Liver (tissue), 9 donors: ENCODE data around the gene DPP7. TPM values are rescaled to one million over a fixed set of nuclear protein-coding genes. Genes with fewer than 3 reads are reported as not detected.

Source experiments
- DNase-seq: peaks from one replicate; pipeline ENCODE4 v3.0.0-alpha.2; 2017; ENCODE audit warnings: low spot score
- H3K27ac ChIP-seq, 2 donors: one replicate each; pipeline ENCODE4 v1.7.0; 2013; ENCODE audit warnings: inconsistent platforms in 2 of 2, low read length in 2 of 2, control low read depth in 1 of 2, low read depth in 1 of 2, mild to moderate bottlenecking in 1 of 2
- H3K27me3 ChIP-seq, 4 donors: one replicate each; pipeline versions ENCODE4 v1.6.1 to v1.7.0; 2013; ENCODE audit warnings: low read length in 3 of 4, inconsistent platforms in 1 of 4, mild to moderate bottlenecking in 1 of 4, moderate library complexity in 1 of 4; ENCODE audit not compliant: control insufficient read depth in 4 of 4, insufficient read depth in 4 of 4
- H3K36me3 ChIP-seq, 4 donors: one replicate each; pipeline versions ENCODE4 v1.6.1 to v1.7.0; 2013; ENCODE audit warnings: low read length in 3 of 4, mild to moderate bottlenecking in 3 of 4, low read depth in 1 of 4, moderate library complexity in 1 of 4; ENCODE audit not compliant: control insufficient read depth in 4 of 4, insufficient read depth in 3 of 4
- H3K4me1 ChIP-seq, 4 donors: one replicate each; pipeline versions ENCODE4 v1.6.1 to v1.7.0; 2013; ENCODE audit warnings: low read length in 3 of 4, mild to moderate bottlenecking in 3 of 4, moderate library complexity in 1 of 4; ENCODE audit not compliant: control insufficient read depth in 4 of 4, insufficient read depth in 4 of 4
- H3K4me3 ChIP-seq, 3 donors: one replicate each; pipeline versions ENCODE4 v1.6.1 to v1.7.0; 2013; ENCODE audit warnings: low read length in 3 of 3, control low read depth in 1 of 3, low read depth in 1 of 3, mild to moderate bottlenecking in 1 of 3
- H3K9ac ChIP-seq, 2 donors: one replicate each; pipeline ENCODE4 v1.7.0; 2013; ENCODE audit warnings: low read length in 2 of 2, mild to moderate bottlenecking in 2 of 2, moderate library complexity in 2 of 2, control low read depth in 1 of 2, low read depth in 1 of 2
- H3K9me3 ChIP-seq, 4 donors: one replicate each; pipeline versions ENCODE4 v1.6.1 to v1.7.0; 2013; ENCODE audit warnings: low read length in 3 of 4; ENCODE audit not compliant: control insufficient read depth in 4 of 4
- ATF3 ChIP-seq: IDR thresholded peaks from 2 replicates; pipeline ENCODE4 v1.6.1; 2016; ENCODE audit warnings: antibody characterized with exemption
- CTCF ChIP-seq: fragments of 150-350 bp; IDR thresholded peaks from 2 replicates; pipeline ENCODE4 v1.5.1; 2017; ENCODE audit warnings: improper control_type of control experiment, low read depth, low read length; ENCODE audit not compliant: missing input control
- EGR1 ChIP-seq, 2 donors: IDR thresholded peaks; 2 replicates each; pipeline ENCODE4 v1.6.1; 2016 to 2018; ENCODE audit warnings: antibody characterized with exemption in 2 of 2, low read depth in 2 of 2
- FOXA1 ChIP-seq: IDR thresholded peaks from 2 replicates; pipeline ENCODE4 v1.6.1; 2016; ENCODE audit warnings: antibody characterized with exemption
- FOXA2 ChIP-seq: IDR thresholded peaks from 2 replicates; pipeline ENCODE4 v1.6.1; 2016; ENCODE audit warnings: antibody characterized with exemption
- GABPA ChIP-seq, 2 donors: IDR thresholded peaks in 1 of 2; conservative IDR thresholded peaks in 1 of 2; 2 replicates each; pipeline ENCODE4 v1.6.1; 2016; ENCODE audit warnings: antibody characterized with exemption in 2 of 2, mild to moderate bottlenecking in 1 of 2, moderate library complexity in 1 of 2
- HNF4A ChIP-seq, 2 donors: conservative IDR thresholded peaks; 2 replicates each; pipeline ENCODE4 v1.6.1; 2016; ENCODE audit warnings: antibody characterized with exemption in 2 of 2, mild to moderate bottlenecking in 2 of 2
- JUND ChIP-seq, 2 donors: IDR thresholded peaks; 2 replicates each; pipeline ENCODE4 v1.6.1; 2016; ENCODE audit warnings: antibody characterized with exemption in 2 of 2
- MAX ChIP-seq: IDR thresholded peaks from 2 replicates; pipeline ENCODE4 v1.6.1; 2016; ENCODE audit warnings: antibody characterized with exemption
- NR2F2 ChIP-seq: IDR thresholded peaks from 2 replicates; pipeline ENCODE4 v1.6.1; 2016; ENCODE audit warnings: antibody characterized with exemption
- RAD21 ChIP-seq, 2 donors: IDR thresholded peaks; 2 replicates each; pipeline ENCODE4 v1.6.1; 2016; ENCODE audit warnings: antibody characterized with exemption in 2 of 2, mild to moderate bottlenecking in 2 of 2
- REST ChIP-seq: IDR thresholded peaks from 2 replicates; pipeline ENCODE4 v1.6.1; 2016; ENCODE audit warnings: antibody characterized with exemption, mild to moderate bottlenecking
- RXRA ChIP-seq, 2 donors: IDR thresholded peaks; 2 replicates each; pipeline ENCODE4 v1.6.1; 2017 to 2018; ENCODE audit warnings: antibody characterized with exemption in 2 of 2, mild to moderate bottlenecking in 1 of 2
- SP1 ChIP-seq: IDR thresholded peaks from 2 replicates; pipeline ENCODE4 v1.6.1; 2018; ENCODE audit warnings: antibody characterized with exemption, mild to moderate bottlenecking
- TAF1 ChIP-seq: conservative IDR thresholded peaks from 2 replicates; pipeline ENCODE4 v1.6.1; 2016; ENCODE audit warnings: antibody characterized with exemption, mild to moderate bottlenecking
- YY1 ChIP-seq: IDR thresholded peaks from 2 replicates; pipeline ENCODE4 v1.6.1; 2016; ENCODE audit warnings: antibody characterized with exemption, mild to moderate bottlenecking
- WGBS: extraction: QIAGEN DNeasy Blood & Tissue Kit; methylation state at CpG from one replicate; pipeline ENCODE4 v1.1.7; 2013; 5-methylcytosine and 5-hydroxymethylcytosine counted together
- polyA plus RNA-seq, 2 donors: library from polyadenylated mRNA; stranded (reverse) in 1 of 2; unstranded in 1 of 2; fragments of 200-250 nt in 1 of 2; fragments of >200 nt in 1 of 2; fragmentation: Nextera tagmentation in 1 of 2; extraction: Ambion mirVana in 1 of 2; gene quantifications; one replicate each; pipeline versions ENCODE4 v1.2.1 to v1.2.3, GENCODE V29; 2013 to 2015
- total RNA-seq, 2 donors: library from RNA; depleted of rRNA; stranded (reverse); fragments of >200 nt; gene quantifications; one replicate each; pipeline ENCODE4 v1.2.3, GENCODE V29; 2014
- donor health status: healthy.
- donor health status: healthy.
- donor health status: healthy.
- donor health status: healthy.
- donor health status: healthy.

The DPP7 gene
- total and polyA plus RNA-seq, 4 donors: 25.0 to 71.1 (median 50.7) TPM

- Histone ChIP-seq H3K4me3 (no peak overlapping the region), H3K36me3 (peaks cover 3 to 16% (median 6%) of the 10 kb centered on the region in 4 donors), H3K4me1 (peaks cover 4 to 7% (median 5%) of the 10 kb centered on the region in 4 donors), H3K9ac (no peak overlapping the region), H3K27ac (no peak overlapping the region), H3K27me3 (no peaks in the 10 kb centered on the region), H3K9me3 (no peaks in the 10 kb centered on the region)
- no peak for DNase-seq
- WGBS: 93% methylated on average over 35 of the region's 35 CpGs
- TF ChIP-seq SP1 (no peak), TAF1 (no peak), ATF3 (no peak), FOXA1 (no peak), RXRA (IDR thresholded peaks at IDR 0.05) (no peak), MAX (no peak), FOXA2 (no peak), REST (no peak), YY1 (no peak), HNF4A (conservative IDR thresholded peaks at IDR 0.05) (no peak), JUND (IDR thresholded peaks at IDR 0.05) (no peak), CTCF (no peak), NR2F2 (no peak), EGR1 (IDR thresholded peaks at IDR 0.05; ENCODE audit: low read depth in 2 of 2) (no peak)
Measured at GRCh38 chr9:137111788-137112563, 2.6 kb downstream of the DPP7 start.

GRCh38 chr9:137110911-137111787 is 3.4 kb downstream of the DPP7 start:
- 90% methylated on average over 28 of the region's 28 CpGs for WGBS
- no peaks in the 10 kb centered on the region for H3K27me3 ChIP-seq
- no peak overlapping the region for H3K4me3 ChIP-seq
- H3K4me1 ChIP-seq: peaks cover 4 to 7% (median 5%) of the 10 kb centered on the region in 4 donors
- H3K9ac ChIP-seq: no peak overlapping the region
- no peak overlapping the region for H3K27ac ChIP-seq
- no peaks in the 10 kb centered on the region for H3K9me3 ChIP-seq
- DNase-seq: no peak
- peaks cover 3 to 19% (median 6%) of the 10 kb centered on the region in 4 donors for H3K36me3 ChIP-seq
- TF ChIP-seq RAD21 (IDR thresholded peaks at IDR 0.05): no peak
- TF ChIP-seq FOXA1: no peak
- no peak for TF ChIP-seq GABPA (IDR thresholded peaks at IDR 0.05 in 1 of 2, conservative IDR thresholded peaks at IDR 0.05 in 1 of 2)
- TF ChIP-seq RXRA (IDR thresholded peaks at IDR 0.05): no peak
- TF ChIP-seq HNF4A (conservative IDR thresholded peaks at IDR 0.05): no peak
- no peak for TF ChIP-seq REST
- no peak for TF ChIP-seq MAX
- no peak for TF ChIP-seq FOXA2
- TF ChIP-seq CTCF: no peak
- TF ChIP-seq YY1: no peak
- no peak for TF ChIP-seq SP1
